OCI-LY1 (cell line): ENCODE results near the gene RPL37A.

Experiments used
- EZH2 ChIP-seq: fragments of 200-600 bp; sonication (generic), shearing (Covaris generic); IDR thresholded peaks from 2 replicates; pipeline ENCODE4 v1.8.0; 2017; ENCODE audit warnings: borderline replicate concordance, mixed run types, mild to moderate bottlenecking, antibody characterized with exemption, low read length, moderate library complexity, mixed read lengths
- TF ChIP-seq, protein P1 (sequence below): fragments of 200-600 bp; sonication (generic), shearing (Covaris generic); IDR thresholded peaks from 2 replicates; pipeline ENCODE4 v1.5.1; 2017; ENCODE audit warnings: mild to moderate bottlenecking, antibody characterized with exemption, low read length, moderate library complexity, mixed read lengths

DNA sequence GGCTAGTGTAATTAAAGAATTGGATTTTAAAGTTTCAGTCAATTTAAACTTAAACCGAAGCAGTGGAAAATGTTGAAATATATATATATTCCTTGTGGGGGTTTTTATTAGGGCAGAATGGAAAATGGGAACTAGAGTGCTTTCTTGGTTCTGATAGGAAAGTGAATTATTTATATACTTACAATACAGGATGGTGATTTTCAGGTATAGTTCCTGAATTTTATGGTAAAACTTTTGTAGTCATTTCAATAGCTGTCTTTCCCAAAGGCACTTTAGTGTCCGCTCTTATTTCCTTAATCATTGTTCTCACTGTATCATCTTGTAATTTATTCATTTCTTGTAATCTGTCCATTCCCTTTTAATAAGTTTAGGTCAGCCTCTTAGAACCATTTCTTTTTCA is 1.9 kb downstream of the RPL37A start:
- TF ChIP-seq, protein P1, sequence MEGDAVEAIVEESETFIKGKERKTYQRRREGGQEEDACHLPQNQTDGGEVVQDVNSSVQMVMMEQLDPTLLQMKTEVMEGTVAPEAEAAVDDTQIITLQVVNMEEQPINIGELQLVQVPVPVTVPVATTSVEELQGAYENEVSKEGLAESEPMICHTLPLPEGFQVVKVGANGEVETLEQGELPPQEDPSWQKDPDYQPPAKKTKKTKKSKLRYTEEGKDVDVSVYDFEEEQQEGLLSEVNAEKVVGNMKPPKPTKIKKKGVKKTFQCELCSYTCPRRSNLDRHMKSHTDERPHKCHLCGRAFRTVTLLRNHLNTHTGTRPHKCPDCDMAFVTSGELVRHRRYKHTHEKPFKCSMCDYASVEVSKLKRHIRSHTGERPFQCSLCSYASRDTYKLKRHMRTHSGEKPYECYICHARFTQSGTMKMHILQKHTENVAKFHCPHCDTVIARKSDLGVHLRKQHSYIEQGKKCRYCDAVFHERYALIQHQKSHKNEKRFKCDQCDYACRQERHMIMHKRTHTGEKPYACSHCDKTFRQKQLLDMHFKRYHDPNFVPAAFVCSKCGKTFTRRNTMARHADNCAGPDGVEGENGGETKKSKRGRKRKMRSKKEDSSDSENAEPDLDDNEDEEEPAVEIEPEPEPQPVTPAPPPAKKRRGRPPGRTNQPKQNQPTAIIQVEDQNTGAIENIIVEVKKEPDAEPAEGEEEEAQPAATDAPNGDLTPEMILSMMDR = no peak
- no peak for TF ChIP-seq EZH2
